Measurements from ENCODE around the gene ASCC1. TPM values are rescaled to one million over a fixed set of nuclear protein-coding genes. Genes with fewer than 3 reads are reported as not detected.
A peak's percentile ranks its signal among the peaks of the same experiment; 100 is the strongest.

The ASCC1 gene
- total and polyA plus RNA-seq, 2 of the 4 experiments (the other 2 are of a cell fraction): 15.9 to 21.0 TPM

DNA sequence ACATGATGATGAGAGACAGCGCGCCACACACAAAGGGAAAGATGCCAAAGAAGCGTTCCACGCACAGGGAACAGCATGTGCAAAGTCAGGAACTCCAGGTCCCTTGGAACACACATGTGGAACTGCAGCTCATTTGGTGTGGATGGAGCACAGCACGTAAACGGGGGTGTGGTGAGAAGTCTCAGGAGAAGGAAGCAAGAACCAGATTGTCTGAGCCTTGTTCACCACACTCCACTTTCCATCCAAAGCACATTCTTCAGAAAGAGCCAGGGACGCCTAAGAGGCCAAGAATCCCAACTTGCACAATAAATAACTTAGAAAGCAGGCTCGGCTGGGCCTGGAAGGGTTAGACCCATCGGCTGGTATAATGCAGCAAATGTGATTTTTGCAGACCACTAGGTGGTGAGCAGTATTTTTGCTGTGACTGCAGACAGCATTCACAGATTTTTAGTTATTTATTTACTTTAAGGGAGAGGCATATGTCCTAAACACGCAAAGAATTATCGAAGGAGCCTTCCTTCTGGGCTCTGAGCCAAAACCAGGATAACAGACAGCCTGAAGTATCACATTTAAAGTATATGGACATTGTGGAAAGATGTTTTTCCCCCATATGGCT lies 27.9 kb upstream of the ASCC1 start:
- CTCF ChIA-PET: interaction anchor here (1.1 kb wide), 1 partner anchor 15 kb away, joined by 4 read pairs; no protein-coding TSS in a partner anchor
- Histone ChIP-seq H3K18ac (ENCODE audit: low read depth, low read length) (peak overlapping the region; percentile 88), H3K56ac (ENCODE audit: extremely low read depth, insufficient read depth, low read length) (peak overlapping the region; percentile 33; the same call in 1 of the 2 replicates), H2AFZ (replicated peaks; ENCODE audit: low read length, poor library complexity) (peak overlapping the region; percentile 82), H2BK5ac (ENCODE audit: low read depth, low read length, poor library complexity, severe bottlenecking) (peak overlapping the region; percentile 86), H3K27ac (ENCODE audit: insufficient read depth, low read length) (peak overlapping the region; percentile 94), H2BK120ac (ENCODE audit: low read depth, low read length) (peak overlapping the region; percentile 88), H3K9ac (ENCODE audit: low read depth, low read length) (peak overlapping the region; percentile 20; the same call in 1 of the 2 replicates), H4K20me1 (ENCODE audit: insufficient read depth, low read length) (peaks cover 5% of the 10 kb centered on the region; the same call in 1 of the 2 replicates), H4K8ac (ENCODE audit: low read depth in 2 of 2, low read length in 2 of 2) (peak overlapping the region; percentile 31 to 84; a peak in 3 of 4 replicates), H2AK9ac (replicated peaks; ENCODE audit: low read depth, low read length, poor library complexity) (peak overlapping the region; percentile 69), H3K4ac (ENCODE audit: low read depth, low read length) (peak overlapping the region; percentile 93), H3K9me1 (ENCODE audit: insufficient read depth, low read length) (peaks cover 22% of the 10 kb centered on the region), H3K14ac (replicated peaks; ENCODE audit: low read depth, low read length) (peak overlapping the region; percentile 84), H3K23ac (ENCODE audit: low read depth, low read length) (peak overlapping the region; percentile 74), H3K4me2 (ENCODE audit: low read depth, low read length) (peak overlapping the region; percentile 50), H3K4me3 (ENCODE audit: insufficient read depth, low read depth, low read length) (no peak overlapping the region), H2BK15ac (ENCODE audit: low read depth, low read length) (peak overlapping the region; percentile 84; the same call in 2 of the 3 replicates), H2AK5ac (ENCODE audit: low read depth, low read length) (peak overlapping the region; percentile 94), H2BK20ac (ENCODE audit: low read depth, low read length) (peak overlapping the region; percentile 91), H3K36me3 (ENCODE audit: control insufficient read depth, insufficient read depth, low read length) (no peaks in the 10 kb centered on the region), H3K27me3 (ENCODE audit: control insufficient read depth, insufficient read depth, low read length) (no peaks in the 10 kb centered on the region), H3K79me1 (ENCODE audit: low read depth in 1 of 2, low read length in 2 of 2) (no peaks in the 10 kb centered on the region; a peak in 1 of 4 replicates), H3K9me3 (ENCODE audit: control insufficient read depth, insufficient read depth, low read length) (no peaks in the 10 kb centered on the region), H4K5ac (ENCODE audit: low read depth, low read length) (peak overlapping the region; percentile 93), H3K4me1 (ENCODE audit: control insufficient read depth, insufficient read depth, low read length) (peaks cover 26% of the 10 kb centered on the region), H4K91ac (ENCODE audit: insufficient read depth, low read depth, low read length) (peak overlapping the region; percentile 95)
- POLR2A ChIA-PET (ENCODE audit: unreplicated experiment): no interaction called here
- peak; percentile 92 for ATAC-seq (ENCODE audit: low read depth)
- no CpG with 5 or more reads among the region's 11 CpGs for WGBS, 2 experiments (ENCODE audit: extremely low coverage in 2 of 2, insufficient read length in 1 of 2)
- peak; percentile 90 for DNase-seq
- BruUV-seq (replicated peaks): no TSS peak
- intact Hi-C loops (cut with micrococcal nuclease) (loop anchor here (1.0 to 2.0 kb wide), 3 partner anchors 17 to 84 kb away; partner anchors contain the start of gene DDIT4), in situ Hi-C loops (cut with MboI; ENCODE audit: low sequenced_read_pairs) (loop anchor here (10.0 kb wide), 1 partner anchor 91 kb away; no protein-coding TSS in a partner anchor), dilution Hi-C loops (cut with HindIII; ENCODE audit: low sequenced_read_pairs, unreplicated experiment) (no loop called here)
- TF ChIP-seq FOS (IDR thresholded peaks at IDR 0.05; ENCODE audit: low read depth, low read length) (no peak), SMC3 (IDR thresholded peaks at IDR 0.05; ENCODE audit: low read depth, low read length) (no peak; the same call in 1 of the 2 replicates), RCOR1 (IDR thresholded peaks at IDR 0.05; ENCODE audit: insufficient replicate concordance, low read length) (no peak), RFX5 (IDR thresholded peaks at IDR 0.05; ENCODE audit: low read depth, low read length) (no peak), NFE2L2 (IDR thresholded peaks at IDR 0.05; ENCODE audit: low read depth, low read length) (no peak), BHLHE40 (IDR thresholded peaks at IDR 0.05; ENCODE audit: low read depth, low read length) (no peak; the same call in 1 of the 2 replicates), RAD21 (IDR thresholded peaks at IDR 0.05; ENCODE audit: low read length) (peak; percentile 50), MAZ (IDR thresholded peaks at IDR 0.05; ENCODE audit: borderline replicate concordance, low read depth, low read length) (no peak), MAFK (IDR thresholded peaks at IDR 0.05; ENCODE audit: low read depth, low read length) (peak; percentile 35; the same call in 1 of the 2 replicates), MXI1 (IDR thresholded peaks at IDR 0.05; ENCODE audit: borderline replicate concordance, low read depth, low read length) (no peak), POLR2A (IDR thresholded peaks at IDR 0.05; ENCODE audit: low read depth, low read length) (no peak), CEBPB (IDR thresholded peaks at IDR 0.05; ENCODE audit: low read depth, low read length) (peak; percentile 92)
- TF ChIP-seq, protein P1, sequence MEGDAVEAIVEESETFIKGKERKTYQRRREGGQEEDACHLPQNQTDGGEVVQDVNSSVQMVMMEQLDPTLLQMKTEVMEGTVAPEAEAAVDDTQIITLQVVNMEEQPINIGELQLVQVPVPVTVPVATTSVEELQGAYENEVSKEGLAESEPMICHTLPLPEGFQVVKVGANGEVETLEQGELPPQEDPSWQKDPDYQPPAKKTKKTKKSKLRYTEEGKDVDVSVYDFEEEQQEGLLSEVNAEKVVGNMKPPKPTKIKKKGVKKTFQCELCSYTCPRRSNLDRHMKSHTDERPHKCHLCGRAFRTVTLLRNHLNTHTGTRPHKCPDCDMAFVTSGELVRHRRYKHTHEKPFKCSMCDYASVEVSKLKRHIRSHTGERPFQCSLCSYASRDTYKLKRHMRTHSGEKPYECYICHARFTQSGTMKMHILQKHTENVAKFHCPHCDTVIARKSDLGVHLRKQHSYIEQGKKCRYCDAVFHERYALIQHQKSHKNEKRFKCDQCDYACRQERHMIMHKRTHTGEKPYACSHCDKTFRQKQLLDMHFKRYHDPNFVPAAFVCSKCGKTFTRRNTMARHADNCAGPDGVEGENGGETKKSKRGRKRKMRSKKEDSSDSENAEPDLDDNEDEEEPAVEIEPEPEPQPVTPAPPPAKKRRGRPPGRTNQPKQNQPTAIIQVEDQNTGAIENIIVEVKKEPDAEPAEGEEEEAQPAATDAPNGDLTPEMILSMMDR (conservative IDR thresholded peaks at IDR 0.05; ENCODE audit: low read depth, low read length): peak; percentile 55
- TF ChIP-seq, protein P2, sequence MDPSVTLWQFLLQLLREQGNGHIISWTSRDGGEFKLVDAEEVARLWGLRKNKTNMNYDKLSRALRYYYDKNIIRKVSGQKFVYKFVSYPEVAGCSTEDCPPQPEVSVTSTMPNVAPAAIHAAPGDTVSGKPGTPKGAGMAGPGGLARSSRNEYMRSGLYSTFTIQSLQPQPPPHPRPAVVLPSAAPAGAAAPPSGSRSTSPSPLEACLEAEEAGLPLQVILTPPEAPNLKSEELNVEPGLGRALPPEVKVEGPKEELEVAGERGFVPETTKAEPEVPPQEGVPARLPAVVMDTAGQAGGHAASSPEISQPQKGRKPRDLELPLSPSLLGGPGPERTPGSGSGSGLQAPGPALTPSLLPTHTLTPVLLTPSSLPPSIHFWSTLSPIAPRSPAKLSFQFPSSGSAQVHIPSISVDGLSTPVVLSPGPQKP (IDR thresholded peaks at IDR 0.05; ENCODE audit: borderline replicate concordance, low read depth, low read length): no peak

All from IMR-90 (cell line).